Naive B cell (primary cell): ENCODE results near the gene MFSD8. TPM values are rescaled to one million over a fixed set of nuclear protein-coding genes. Genes with fewer than 3 reads are reported as not detected.
"Not testable (repeated sequence)": the region's sequence is repeated elsewhere in the genome, so short reads cannot be mapped to it uniquely, and the experiment has no call there.

Experiments
- ATAC-seq, 2 donors: fragments of 150-1000 bp; cut with Tn5 transposase; 2 replicates each; pipeline ENCODE4 v1.10.0; 2021; ENCODE audit warnings: low read depth in 2 of 2, mild to moderate bottlenecking in 2 of 2, moderate library complexity in 2 of 2
- DNase-seq: peaks from one replicate; pipeline ENCODE4 v3.0.0; 2022
- H3K27ac Mint-ChIP-seq, 6 donors: one replicate each; pipeline ENCODE4 v1.8.0; 2020 to 2022; ENCODE audit warnings: mild to moderate bottlenecking in 6 of 6, mixed read lengths in 6 of 6, moderate library complexity in 5 of 6, inconsistent platforms in 2 of 6
- H3K27me3 Mint-ChIP-seq, 3 donors: one replicate each; pipeline ENCODE4 v1.8.0; 2021 to 2022; ENCODE audit warnings: mixed read lengths in 3 of 3, mild to moderate bottlenecking in 1 of 3
- H3K36me3 Mint-ChIP-seq, 2 donors: one replicate each; pipeline ENCODE4 v1.8.0; 2020 to 2022; ENCODE audit warnings: mixed read lengths in 2 of 2, inconsistent platforms in 1 of 2, mild to moderate bottlenecking in 1 of 2
- H3K4me1 Mint-ChIP-seq, 3 donors: one replicate each; pipeline ENCODE4 v1.8.0; 2020 to 2022; ENCODE audit warnings: mixed read lengths in 3 of 3, inconsistent platforms in 1 of 3, mild to moderate bottlenecking in 1 of 3, moderate library complexity in 1 of 3
- H3K4me3 Mint-ChIP-seq, 8 donors: one replicate each; pipeline ENCODE4 v1.8.0; 2020 to 2022; ENCODE audit warnings: mild to moderate bottlenecking in 8 of 8, mixed read lengths in 8 of 8, moderate library complexity in 8 of 8, inconsistent platforms in 2 of 8
- H3K9me3 Mint-ChIP-seq, 7 donors: one replicate each; pipeline ENCODE4 v1.8.0; 2020 to 2022; ENCODE audit warnings: mixed read lengths in 7 of 7, mild to moderate bottlenecking in 5 of 7, inconsistent platforms in 2 of 7, moderate library complexity in 1 of 7
- polyA plus RNA-seq, 6 donors: library from polyadenylated mRNA; unstranded; fragments of 300-500 nt; fragmentation: Illumina TruSeq; gene quantifications; one replicate each; pipeline ENCODE4 v1.2.3, GENCODE V29; 2021; ENCODE audit warnings: low read depth in 6 of 6

Gene MFSD8
- polyA plus RNA-seq, 6 donors from 2014 or later = 7.1 to 13.3 (median 9.5) TPM

DNA sequence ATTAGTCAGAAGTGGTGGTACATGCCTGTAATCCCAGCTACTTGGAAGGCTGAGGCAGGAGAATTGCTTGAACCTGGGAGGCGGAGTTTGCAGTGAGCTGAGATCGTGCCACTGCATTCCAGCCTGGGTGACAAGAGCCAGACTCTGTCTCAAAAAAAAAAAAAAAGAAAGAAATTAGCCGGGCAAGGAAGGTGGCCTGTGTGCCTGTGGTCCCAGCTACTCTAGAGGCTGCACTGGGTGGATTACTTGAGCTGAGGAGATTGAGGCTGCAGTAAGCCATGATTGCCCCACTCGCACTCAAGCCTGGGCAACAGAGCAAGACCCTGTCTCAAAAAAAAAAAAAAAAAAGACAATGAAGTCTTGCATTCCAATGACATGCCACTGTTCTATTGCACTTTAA, 6.0 kb upstream of the MFSD8 start:
- H3K4me1 Mint-ChIP-seq = peaks cover 7 to 22% (median 20%) of the 10 kb centered on the region in 3 donors
- ATAC-seq, H3K27ac Mint-ChIP-seq, DNase-seq, H3K9me3 Mint-ChIP-seq, H3K4me3 Mint-ChIP-seq, H3K36me3 Mint-ChIP-seq, H3K27me3 Mint-ChIP-seq: not testable (repeated sequence)

DNA sequence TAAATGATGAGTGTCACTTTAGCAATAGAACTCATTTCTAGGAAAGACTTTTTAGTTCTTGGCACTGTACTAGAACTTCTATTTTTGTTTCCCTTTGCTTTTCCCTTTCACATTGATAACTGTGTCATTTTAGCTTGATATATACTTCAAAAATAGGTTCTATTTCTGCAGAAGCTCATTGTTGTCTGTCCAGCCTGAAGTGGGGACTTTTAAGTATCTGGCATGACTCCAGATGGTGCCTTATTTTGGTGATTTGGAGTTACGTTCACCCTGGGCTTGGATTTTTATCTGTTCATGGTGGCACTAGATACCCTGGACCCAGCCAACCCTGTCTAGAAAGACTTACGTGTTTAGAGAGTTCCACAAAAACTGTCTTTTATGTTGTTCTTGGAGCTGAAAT, 3.6 kb upstream of the MFSD8 start:
- DNase-seq = no peak
- Mint-ChIP-seq H3K4me1 (peaks cover 10 to 35% (median 31%) of the 10 kb centered on the region in 3 donors), H3K27me3 (no peaks in the 10 kb centered on the region), H3K9me3 (no peaks in the 10 kb centered on the region), H3K36me3 (no peaks in the 10 kb centered on the region), H3K4me3 (peak overlapping the region in 1 of 8 donors; percentile 47), H3K27ac (peak overlapping the region in 1 of 6 donors; percentile 56)
- no peak for ATAC-seq

DNA sequence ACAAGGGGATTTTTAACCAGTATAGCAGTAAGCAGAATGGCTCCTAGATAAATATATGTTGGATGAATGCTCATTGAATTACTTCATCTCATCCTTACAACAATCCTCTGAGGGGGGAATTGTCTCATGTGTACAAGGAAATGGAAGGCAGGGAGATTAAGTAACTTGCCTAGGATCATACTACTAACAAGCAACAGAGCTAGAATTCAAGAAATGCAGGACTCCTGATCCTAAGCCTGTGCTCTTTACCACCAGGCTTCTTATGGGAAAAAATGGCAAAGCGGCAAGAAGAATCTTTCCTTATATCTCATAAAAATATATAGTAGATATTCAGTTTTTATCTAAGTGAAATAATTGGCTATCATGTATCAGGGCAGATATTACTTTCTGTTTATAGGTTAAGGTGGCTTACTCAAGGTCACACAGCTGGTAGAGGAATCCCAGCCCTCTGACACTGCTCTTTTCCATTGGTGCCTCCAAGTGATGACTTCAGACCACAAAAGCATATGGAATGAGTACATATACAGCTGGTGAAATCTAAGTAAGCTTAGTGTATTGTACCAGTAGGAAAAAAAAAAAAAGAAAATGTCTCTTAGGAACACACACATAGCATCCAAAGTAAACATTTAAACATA, 2.3 kb upstream of the MFSD8 start:
- no peaks in the 10 kb centered on the region for H3K9me3 Mint-ChIP-seq
- H3K27ac Mint-ChIP-seq = peak overlapping the region in 3 of 6 donors; percentile 12 to 68 (median 57)
- H3K4me1 Mint-ChIP-seq = peaks cover 10 to 44% (median 40%) of the 10 kb centered on the region in 3 donors
- no peak for DNase-seq
- peak overlapping the region in 4 of 8 donors; percentile 34 to 98 (median 64) for H3K4me3 Mint-ChIP-seq
- H3K27me3 Mint-ChIP-seq = no peaks in the 10 kb centered on the region
- ATAC-seq = no peak
- H3K36me3 Mint-ChIP-seq = no peaks in the 10 kb centered on the region

DNA sequence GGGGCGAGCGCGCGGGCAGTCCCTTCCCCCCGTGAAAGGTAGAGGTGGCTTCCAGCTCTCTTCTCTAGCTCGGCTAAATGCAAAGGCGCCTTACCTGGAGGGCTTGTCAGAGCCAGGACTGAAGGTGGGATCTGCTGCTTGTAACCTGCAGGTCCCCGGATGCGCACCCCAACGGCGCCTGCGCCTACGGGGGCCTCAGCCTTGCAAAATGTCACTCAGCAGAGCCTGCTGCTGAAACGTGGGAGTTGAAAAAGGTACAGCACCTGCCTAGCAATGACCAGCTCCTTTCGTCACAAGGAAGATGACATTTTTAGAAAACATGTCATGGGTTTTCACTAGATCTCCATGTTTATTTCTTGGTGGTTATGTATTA, 816 bp upstream of the MFSD8 start:
- Mint-ChIP-seq H3K9me3 (no peaks in the 10 kb centered on the region), H3K27ac (peak overlapping the region; percentile 94 to 98 (median 97)), H3K4me3 (peak overlapping the region; percentile 82 to 98 (median 96)), H3K27me3 (no peaks in the 10 kb centered on the region), H3K4me1 (peaks cover 10 to 42% (median 35%) of the 10 kb centered on the region in 3 donors), H3K36me3 (no peaks in the 10 kb centered on the region)
- DNase-seq (peak; percentile 67), ATAC-seq (peak; percentile 38 to 43)

DNA sequence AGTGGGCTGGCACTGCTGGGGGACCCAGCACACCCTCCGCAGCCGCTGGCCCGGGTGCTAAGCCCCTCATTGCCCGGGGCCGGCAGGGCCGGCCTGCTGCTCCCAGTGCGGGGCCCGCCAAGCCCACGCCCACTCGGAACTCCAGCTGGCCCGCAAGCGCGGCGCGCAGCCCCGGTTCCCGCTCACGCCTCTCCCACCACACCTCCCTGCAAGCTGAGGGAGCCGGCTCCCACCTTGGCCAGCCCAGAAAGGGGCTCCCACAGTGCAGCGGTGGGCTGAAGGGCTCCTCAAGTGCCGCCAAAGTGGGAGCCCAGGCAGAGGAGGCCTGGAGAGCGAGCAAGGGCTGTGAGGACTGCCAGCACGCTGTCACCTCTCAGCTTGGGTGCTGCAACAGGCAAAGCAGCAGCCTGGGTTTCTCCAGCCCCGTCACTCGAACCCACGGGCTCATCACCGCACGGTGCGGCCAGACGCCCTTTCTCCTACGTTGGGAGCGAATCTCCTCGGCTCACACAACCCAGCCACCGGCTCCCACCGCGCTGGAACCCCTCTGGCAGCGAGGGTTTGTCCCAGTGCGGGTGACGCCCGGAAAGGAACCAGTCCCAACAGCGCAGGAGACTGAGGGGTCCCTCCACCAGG, 429 bp downstream of the MFSD8 start:
- H3K36me3 Mint-ChIP-seq, H3K9me3 Mint-ChIP-seq, DNase-seq, H3K27me3 Mint-ChIP-seq: not testable (repeated sequence)
- ATAC-seq = peak; percentile 16
- Mint-ChIP-seq H3K27ac (peak overlapping the region; percentile 94 to 98 (median 97)), H3K4me3 (peak overlapping the region; percentile 82 to 98 (median 96)), H3K4me1 (peaks cover 10 to 42% (median 34%) of the 10 kb centered on the region in 3 donors)

DNA sequence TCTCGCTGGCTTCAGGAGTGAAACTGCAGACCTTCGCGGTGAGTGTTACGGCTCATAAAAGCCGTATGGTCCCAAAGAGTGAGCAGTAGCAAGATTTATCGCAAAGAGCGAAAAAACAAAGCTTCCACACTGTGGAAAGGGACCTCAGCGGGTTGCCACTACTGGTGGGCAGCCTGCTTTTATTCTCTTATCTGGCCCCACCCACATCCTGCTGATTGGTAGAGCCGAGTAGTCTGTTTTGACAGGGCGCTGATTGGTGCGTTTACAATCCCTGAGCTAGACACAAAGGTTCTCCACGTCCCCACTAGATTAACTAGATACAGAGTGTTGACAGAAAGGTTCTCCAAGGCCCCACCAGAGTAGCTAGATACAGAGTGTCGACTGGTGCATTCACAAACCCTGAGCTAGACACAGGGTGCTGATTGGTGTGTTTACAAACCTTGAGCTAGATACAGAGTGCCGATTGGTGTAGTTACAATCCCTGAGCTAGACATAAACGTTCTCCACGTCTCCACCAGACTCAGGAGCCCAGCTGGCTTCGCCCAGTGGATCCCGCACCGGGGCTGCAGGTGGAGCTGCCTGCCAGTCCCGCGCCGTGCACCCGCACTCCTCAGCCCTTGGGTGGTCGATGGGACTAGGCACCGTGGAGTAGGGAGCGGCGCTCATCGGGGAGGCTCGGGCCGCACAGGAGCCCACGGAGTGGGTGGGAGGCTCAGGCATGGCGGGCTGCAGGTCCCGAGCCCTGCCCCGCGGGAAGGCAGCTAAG, 1.2 kb downstream of the MFSD8 start:
- not testable (repeated sequence) for DNase-seq, H3K9me3 Mint-ChIP-seq, H3K36me3 Mint-ChIP-seq, ATAC-seq, H3K27me3 Mint-ChIP-seq
- Mint-ChIP-seq H3K4me3 (peak overlapping the region; percentile 70 to 91 (median 84)), H3K4me1 (peaks cover 13 to 41% (median 34%) of the 10 kb centered on the region in 3 donors), H3K27ac (peak overlapping the region in 5 of 6 donors; percentile 16 to 94 (median 59))

DNA sequence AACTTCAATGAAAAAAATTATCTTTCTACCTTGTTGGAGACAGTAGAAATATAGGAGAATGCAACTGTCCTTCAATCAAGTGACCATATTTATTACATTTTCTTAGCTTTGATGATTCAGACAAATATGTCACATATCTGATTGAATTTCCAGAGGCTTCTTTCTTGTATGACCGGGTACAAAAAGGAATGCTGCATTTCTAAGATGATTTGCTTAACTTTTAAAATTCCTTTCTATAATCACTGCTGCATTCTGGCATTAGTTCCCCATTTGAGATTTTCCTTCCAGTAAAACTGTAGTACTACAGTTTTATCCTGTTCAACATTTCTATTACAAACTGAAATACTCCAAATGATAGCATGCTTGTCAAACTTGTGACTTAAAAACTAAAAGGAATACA, 5.2 kb downstream of the MFSD8 start:
- Mint-ChIP-seq H3K27ac (no peak overlapping the region), H3K4me3 (peak overlapping the region in 1 of 8 donors; percentile 9), H3K4me1 (peaks cover 4 to 23% (median 18%) of the 10 kb centered on the region in 3 donors), H3K36me3 (peaks cover 0 to under 1% of the 10 kb centered on the region in 2 donors), H3K9me3 (no peaks in the 10 kb centered on the region), H3K27me3 (no peaks in the 10 kb centered on the region)
- ATAC-seq = no peak
- no peak for DNase-seq

DNA sequence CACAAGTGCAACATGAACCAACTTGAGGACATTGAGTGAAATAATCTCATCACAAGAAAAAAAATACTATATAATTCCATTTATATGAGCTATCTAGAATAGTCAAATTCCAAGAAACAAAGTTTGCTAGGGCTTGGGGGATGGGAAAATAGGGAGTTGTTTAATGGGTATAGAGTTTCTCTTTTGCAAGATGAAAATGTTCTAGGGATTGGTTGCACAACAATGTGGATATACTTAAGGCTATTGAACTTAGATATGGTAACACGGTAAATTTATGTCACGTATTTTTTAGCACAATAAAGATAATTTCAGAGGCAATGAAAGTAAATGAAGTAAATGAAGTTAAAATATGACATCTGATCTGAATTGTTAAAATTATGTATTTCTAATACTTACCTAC, 7.9 kb downstream of the MFSD8 start:
- H3K4me1 Mint-ChIP-seq = peaks cover under 1 to 6% (median 4%) of the 10 kb centered on the region in 3 donors
- H3K36me3 Mint-ChIP-seq = peaks cover 0 to 5% of the 10 kb centered on the region in 2 donors
- no peak overlapping the region for H3K4me3 Mint-ChIP-seq
- DNase-seq (no peak), ATAC-seq (no peak)
- no peak overlapping the region for H3K27ac Mint-ChIP-seq
- H3K9me3 Mint-ChIP-seq = no peaks in the 10 kb centered on the region
- no peaks in the 10 kb centered on the region for H3K27me3 Mint-ChIP-seq

DNA sequence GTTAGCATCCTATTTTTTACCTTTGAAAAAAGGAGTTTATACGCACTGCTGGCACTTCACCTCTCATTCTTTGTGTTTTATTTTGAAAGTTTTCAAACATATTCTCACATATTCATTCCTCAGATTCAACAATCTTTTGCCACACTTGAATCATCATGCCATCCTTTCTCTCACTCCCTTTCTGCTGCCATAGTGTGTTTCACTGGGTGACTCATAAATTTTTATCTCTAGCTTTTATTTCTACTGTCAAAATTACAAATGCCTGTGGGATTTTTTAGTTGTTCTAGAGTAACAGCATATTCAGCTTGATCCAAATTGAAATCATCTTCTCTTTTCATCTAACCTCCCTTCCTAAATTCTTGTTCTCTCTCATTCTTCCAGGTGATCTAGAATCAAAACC, 28.0 kb downstream of the MFSD8 start:
- ATAC-seq (no peak), DNase-seq (no peak)
- H3K9me3 Mint-ChIP-seq = no peaks in the 10 kb centered on the region
- H3K4me1 Mint-ChIP-seq = no peaks in the 10 kb centered on the region
- H3K27me3 Mint-ChIP-seq = no peaks in the 10 kb centered on the region
- H3K36me3 Mint-ChIP-seq = peaks cover 0 to 11% of the 10 kb centered on the region in 2 donors
- peak overlapping the region in 3 of 6 donors; percentile 1 to 45 (median 37) for H3K27ac Mint-ChIP-seq
- H3K4me3 Mint-ChIP-seq = no peak overlapping the region

DNA sequence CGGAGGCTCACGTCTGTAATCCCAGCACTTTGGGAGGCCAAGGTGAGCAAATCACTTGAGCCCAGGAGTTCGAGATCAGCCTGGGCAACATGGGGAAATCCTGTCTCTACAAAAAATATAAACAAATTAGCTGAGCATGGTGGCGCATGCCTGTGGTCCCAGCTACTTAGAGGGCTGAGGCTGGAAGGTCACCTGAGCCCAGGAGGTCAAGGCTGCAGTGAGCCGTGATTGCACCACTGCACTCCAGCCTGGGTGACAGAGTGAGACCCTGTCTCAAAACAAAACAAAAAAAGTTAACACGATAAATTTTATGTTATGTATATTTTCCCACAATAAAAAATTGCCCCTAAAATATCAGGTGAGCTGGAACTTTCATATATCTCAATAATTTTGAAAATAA, 33.1 kb downstream of the MFSD8 start:
- not testable (repeated sequence) for H3K4me1 Mint-ChIP-seq, DNase-seq, H3K27ac Mint-ChIP-seq, H3K36me3 Mint-ChIP-seq, H3K4me3 Mint-ChIP-seq, H3K27me3 Mint-ChIP-seq, ATAC-seq, H3K9me3 Mint-ChIP-seq

DNA sequence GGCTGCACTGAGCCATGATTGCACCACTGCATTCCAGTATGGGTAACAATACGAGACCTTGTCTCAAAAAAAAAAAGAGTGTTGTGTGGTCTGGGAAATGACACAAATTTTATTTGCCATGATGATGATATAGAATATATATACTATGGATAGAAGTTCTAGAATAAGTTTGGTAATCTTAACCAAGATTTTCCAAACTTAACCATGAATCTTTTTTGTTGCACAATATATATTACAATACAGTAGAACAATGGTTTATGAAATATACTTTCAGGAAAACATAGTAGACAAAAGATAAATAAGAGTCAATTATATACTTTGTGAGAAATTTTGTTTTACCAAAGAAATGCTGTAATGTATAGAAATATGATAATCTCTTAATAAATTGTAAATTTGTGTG, 34.8 kb downstream of the MFSD8 start:
- H3K9me3 Mint-ChIP-seq = peaks cover 0 to 5% (median 0%) of the 10 kb centered on the region in 7 donors
- H3K36me3 Mint-ChIP-seq = peaks cover 6 to 15% of the 10 kb centered on the region in 2 donors
- no peak for ATAC-seq
- H3K27me3 Mint-ChIP-seq = no peaks in the 10 kb centered on the region
- no peak for DNase-seq
- peak overlapping the region in 1 of 6 donors; percentile 56 for H3K27ac Mint-ChIP-seq
- no peaks in the 10 kb centered on the region for H3K4me1 Mint-ChIP-seq
- no peak overlapping the region for H3K4me3 Mint-ChIP-seq

DNA sequence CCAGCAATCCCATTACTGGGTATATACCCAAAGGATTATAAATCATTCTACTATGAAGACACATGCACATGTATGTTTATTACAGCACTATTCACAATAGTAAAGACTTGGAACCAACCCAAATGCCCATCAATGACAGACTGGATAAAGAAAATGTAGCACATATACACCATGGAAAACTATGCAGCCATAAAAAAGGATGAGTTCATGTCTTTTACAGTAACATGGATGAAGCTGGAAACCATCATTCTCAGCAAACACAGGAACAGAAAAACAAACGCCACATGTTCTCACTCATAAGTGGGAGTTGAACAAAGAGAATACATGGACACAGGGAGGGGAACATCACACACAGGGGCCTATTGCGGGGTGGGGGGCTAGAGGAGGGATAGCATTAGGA, 39.3 kb downstream of the MFSD8 start:
- Mint-ChIP-seq H3K27ac (peak overlapping the region in 2 of 6 donors; percentile 42 to 50), H3K36me3 (peaks cover 8 to 21% of the 10 kb centered on the region in 2 donors), H3K4me3 (peak overlapping the region in 1 of 8 donors; percentile 74)
- not testable (repeated sequence) for ATAC-seq, H3K4me1 Mint-ChIP-seq, H3K27me3 Mint-ChIP-seq, DNase-seq, H3K9me3 Mint-ChIP-seq

DNA sequence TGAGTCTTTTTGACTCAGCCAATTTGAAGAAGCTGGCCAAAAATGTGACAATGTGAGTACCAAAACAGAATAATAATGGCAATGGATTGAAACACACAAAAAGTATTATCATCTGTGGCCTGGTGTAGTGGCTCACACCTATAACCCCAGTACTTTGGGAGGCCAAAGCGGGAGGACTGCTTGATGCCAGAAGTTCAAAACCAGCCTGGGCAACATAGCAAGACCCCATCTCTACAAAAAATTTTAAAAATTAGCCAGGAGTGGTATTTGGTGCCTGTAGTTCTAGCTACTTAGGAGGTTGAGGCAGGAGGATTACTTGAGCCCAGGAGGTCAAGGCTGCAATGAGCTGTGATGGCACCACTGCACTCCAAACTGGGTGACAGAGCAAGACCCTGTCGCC, 42.7 kb downstream of the MFSD8 start:
- no peak overlapping the region for H3K27ac Mint-ChIP-seq
- H3K36me3 Mint-ChIP-seq = peaks cover 22 to 25% of the 10 kb centered on the region in 2 donors
- H3K27me3 Mint-ChIP-seq = no peaks in the 10 kb centered on the region
- no peak overlapping the region for H3K4me3 Mint-ChIP-seq
- H3K4me1 Mint-ChIP-seq = no peaks in the 10 kb centered on the region
- H3K9me3 Mint-ChIP-seq = peaks cover 0 to 5% (median 0%) of the 10 kb centered on the region in 7 donors
- ATAC-seq (no peak), DNase-seq (no peak)
